Measurements from ENCODE around the gene POC5. TPM values are rescaled to one million over a fixed set of nuclear protein-coding genes. Genes with fewer than 3 reads are reported as not detected.

The POC5 gene
- total and polyA plus RNA-seq, 2 of the 13 experiments (the other 11 are each of a cell fraction or from before 2014, with no cell fraction given): 6.9 to 9.3 TPM

DNA sequence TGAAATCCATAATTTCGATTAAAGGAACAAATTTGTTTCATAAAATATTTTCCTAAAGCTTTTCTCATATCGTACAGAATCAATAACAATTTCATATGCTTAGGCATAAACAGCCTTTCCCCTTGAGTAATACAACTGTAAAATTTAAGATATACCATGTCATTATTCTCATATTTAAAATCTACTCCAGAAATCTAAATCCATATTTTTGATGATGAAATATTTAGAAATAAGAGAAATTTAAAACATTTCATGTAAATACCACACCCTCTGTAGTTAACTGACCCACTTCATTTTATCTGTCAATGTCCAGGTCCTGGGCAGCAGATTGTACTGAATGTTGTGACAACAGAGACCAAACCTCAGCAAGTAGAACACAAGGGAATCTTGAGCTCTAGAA, 5.1 kb downstream of the POC5 start:
- TF ChIP-seq TBX2 (CRISPR knock-in tag; IDR thresholded peaks at IDR 0.05; ENCODE audit: borderline replicate concordance): no peak
- no peak for TF ChIP-seq NR3C1 (CRISPR knock-in tag; IDR thresholded peaks at IDR 0.05)
- TF ChIP-seq, protein P1, sequence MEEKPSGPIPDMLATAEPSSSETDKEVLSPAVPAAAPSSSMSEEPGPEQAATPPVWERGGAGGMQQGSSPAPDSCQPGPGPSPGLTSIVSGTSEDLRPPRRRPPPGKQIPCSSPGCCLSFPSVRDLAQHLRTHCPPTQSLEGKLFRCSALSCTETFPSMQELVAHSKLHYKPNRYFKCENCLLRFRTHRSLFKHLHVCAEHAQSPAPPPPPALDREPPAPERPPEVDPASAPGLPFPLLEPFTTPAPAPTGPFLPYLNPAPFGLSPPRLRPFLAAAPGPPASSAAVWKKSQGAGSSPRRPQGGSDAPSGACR (CRISPR knock-in tag; IDR thresholded peaks at IDR 0.05): no peak
- no peak for TF ChIP-seq GMEB1 (CRISPR knock-in tag; IDR thresholded peaks at IDR 0.05; ENCODE audit: borderline replicate concordance)
- TF ChIP-seq, protein P2, sequence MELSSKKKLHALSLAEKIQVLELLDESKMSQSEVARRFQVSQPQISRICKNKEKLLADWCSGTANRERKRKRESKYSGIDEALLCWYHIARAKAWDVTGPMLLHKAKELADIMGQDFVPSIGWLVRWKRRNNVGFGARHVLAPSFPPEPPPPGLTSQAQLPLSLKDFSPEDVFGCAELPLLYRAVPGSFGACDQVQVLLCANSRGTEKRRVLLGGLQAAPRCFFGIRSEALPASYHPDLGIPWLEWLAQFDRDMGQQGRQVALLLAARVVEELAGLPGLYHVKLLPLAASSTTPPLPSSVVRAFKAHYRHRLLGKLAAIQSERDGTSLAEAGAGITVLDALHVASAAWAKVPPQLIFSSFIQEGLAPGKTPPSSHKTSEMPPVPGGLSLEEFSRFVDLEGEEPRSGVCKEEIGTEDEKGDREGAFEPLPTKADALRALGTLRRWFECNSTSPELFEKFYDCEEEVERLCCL (CRISPR knock-in tag; IDR thresholded peaks at IDR 0.05; ENCODE audit: borderline replicate concordance): no peak
- TF ChIP-seq, protein P3, sequence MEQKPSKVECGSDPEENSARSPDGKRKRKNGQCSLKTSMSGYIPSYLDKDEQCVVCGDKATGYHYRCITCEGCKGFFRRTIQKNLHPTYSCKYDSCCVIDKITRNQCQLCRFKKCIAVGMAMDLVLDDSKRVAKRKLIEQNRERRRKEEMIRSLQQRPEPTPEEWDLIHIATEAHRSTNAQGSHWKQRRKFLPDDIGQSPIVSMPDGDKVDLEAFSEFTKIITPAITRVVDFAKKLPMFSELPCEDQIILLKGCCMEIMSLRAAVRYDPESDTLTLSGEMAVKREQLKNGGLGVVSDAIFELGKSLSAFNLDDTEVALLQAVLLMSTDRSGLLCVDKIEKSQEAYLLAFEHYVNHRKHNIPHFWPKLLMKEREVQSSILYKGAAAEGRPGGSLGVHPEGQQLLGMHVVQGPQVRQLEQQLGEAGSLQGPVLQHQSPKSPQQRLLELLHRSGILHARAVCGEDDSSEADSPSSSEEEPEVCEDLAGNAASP (CRISPR knock-in tag; IDR thresholded peaks at IDR 0.05; ENCODE audit: borderline replicate concordance): no peak
- TF ChIP-seq ZNF382 (CRISPR knock-in tag; IDR thresholded peaks at IDR 0.05; ENCODE audit: borderline replicate concordance): no peak
- no peak for TF ChIP-seq ZNF441 (CRISPR knock-in tag; IDR thresholded peaks at IDR 0.05; ENCODE audit: borderline replicate concordance)
- TF ChIP-seq ELF3 (CRISPR knock-in tag; IDR thresholded peaks at IDR 0.05): no peak
- TF ChIP-seq PRDM15 (CRISPR knock-in tag; IDR thresholded peaks at IDR 0.05): no peak
- TF ChIP-seq HIVEP1 (CRISPR knock-in tag; IDR thresholded peaks at IDR 0.05): no peak
- no peak for TF ChIP-seq SNAPC2 (CRISPR knock-in tag; IDR thresholded peaks at IDR 0.05)
- no peak for TF ChIP-seq ZNF430 (CRISPR knock-in tag; IDR thresholded peaks at IDR 0.05)
- DNase-seq (ENCODE audit: low spot score) (no peak), ATAC-seq (no peak), FAIRE-seq (no peak)
- 79% methylated on average over 2 of the region's 2 CpGs for WGBS (ENCODE audit: low lambda C conversion rate)
- H3K4me3 ChIP-seq (replicated peaks in 1 of 3; ENCODE audit: insufficient read depth in 1 of 3, low read depth in 2 of 3, low read length in 3 of 3): no peak overlapping the region
- H2AFZ ChIP-seq (ENCODE audit: low read length): no peak overlapping the region
- H3K27me3 ChIP-seq (ENCODE audit: control insufficient read depth in 1 of 2, insufficient read depth in 2 of 2, low read length in 2 of 2): no peaks in the 10 kb centered on the region
- no peaks in the 10 kb centered on the region for H3K9me3 ChIP-seq (ENCODE audit: low read length)
- H3K79me2 ChIP-seq (ENCODE audit: insufficient read depth, low read length): peaks cover 15% of the 10 kb centered on the region
- in situ Hi-C loops (cut with HindIII; ENCODE audit: extremely low pct_ligation_motif_present, low pct_unique_long_range_greater_than_20kb) (no loop called here), intact Hi-C loops (cut with micrococcal nuclease; ENCODE audit: unreplicated experiment) (no loop called here)
- H3K4me2 ChIP-seq (ENCODE audit: low read depth, low read length): no peak overlapping the region
- no peak overlapping the region for H3K9ac ChIP-seq (ENCODE audit: insufficient read depth, low read depth, low read length)
- H3K27ac ChIP-seq (ENCODE audit: extremely low read length, insufficient read depth, low read length): no peak overlapping the region
- CTCF ChIA-PET (ENCODE audit: low intra/inter-chr PET ratio, low total read pairs): no interaction called here
- peaks cover 0 to 20% of the 10 kb centered on the region in 2 experiments; a peak in 1 of 5 replicates for H3K36me3 ChIP-seq (replicated peaks in 1 of 2; ENCODE audit: control insufficient read depth in 1 of 2, insufficient read depth in 2 of 2, low read length in 2 of 2)
- no TSS peak for BruUV-seq (replicated peaks)
- POLR2A ChIA-PET: no interaction called here
- H4K20me1 ChIP-seq (ENCODE audit: insufficient read depth, low read length): no peaks in the 10 kb centered on the region
- H3K4me1 ChIP-seq (ENCODE audit: insufficient read depth, low read length): peaks cover 16% of the 10 kb centered on the region
